ENCODE data around the gene PRSS53.
A peak's percentile ranks its signal among the peaks of the same experiment; 100 is the strongest.

Gene PRSS53

DNA sequence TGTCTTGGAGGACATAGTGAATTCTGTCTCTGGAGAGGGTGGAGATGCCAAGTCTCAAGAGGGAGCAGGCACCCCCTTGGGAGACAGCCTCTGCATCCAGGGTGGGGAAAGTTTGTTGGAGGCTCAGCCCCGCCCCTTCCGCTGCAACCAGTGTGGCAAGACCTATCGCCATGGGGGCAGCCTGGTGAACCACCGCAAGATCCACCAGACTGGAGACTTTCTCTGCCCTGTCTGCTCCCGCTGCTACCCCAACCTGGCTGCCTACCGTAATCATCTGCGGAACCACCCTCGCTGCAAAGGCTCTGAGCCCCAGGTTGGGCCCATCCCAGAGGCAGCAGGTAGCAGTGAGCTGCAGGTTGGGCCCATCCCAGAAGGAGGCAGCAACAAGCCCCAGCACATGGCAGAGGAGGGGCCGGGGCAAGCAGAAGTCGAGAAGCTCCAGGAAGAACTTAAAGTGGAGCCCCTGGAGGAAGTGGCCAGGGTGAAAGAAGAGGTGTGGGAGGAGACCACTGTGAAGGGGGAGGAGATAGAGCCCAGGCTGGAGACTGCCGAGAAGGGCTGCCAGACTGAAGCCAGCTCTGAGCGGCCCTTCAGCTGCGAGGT, 9.3 kb downstream of the PRSS53 start:
- no peak for DNase-seq (ENCODE audit: low read depth in 1 of 2, low spot score in 1 of 2)

GRCh38 chr16:31078597-31079341, 10.0 kb downstream of the PRSS53 start:
- no peak for DNase-seq (ENCODE audit: low read depth in 1 of 2, low spot score in 1 of 2)

- no peak for DNase-seq (ENCODE audit: low read depth in 1 of 2, low spot score in 1 of 2)
Observed at GRCh38 chr16:31077592-31078396, 10.9 kb downstream of the PRSS53 start.

DNA sequence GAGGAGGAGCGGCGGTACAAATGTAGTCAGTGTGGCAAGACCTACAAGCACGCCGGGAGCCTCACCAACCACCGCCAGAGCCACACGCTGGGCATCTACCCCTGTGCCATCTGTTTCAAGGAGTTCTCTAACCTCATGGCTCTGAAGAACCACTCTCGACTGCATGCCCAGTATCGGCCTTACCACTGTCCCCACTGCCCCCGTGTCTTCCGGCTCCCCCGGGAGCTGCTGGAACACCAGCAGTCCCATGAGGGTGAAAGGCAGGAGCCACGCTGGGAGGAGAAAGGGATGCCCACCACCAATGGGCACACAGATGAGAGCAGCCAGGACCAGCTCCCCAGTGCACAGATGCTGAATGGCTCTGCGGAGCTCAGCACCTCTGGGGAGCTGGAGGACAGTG, 11.7 kb downstream of the PRSS53 start:
- no peak for DNase-seq (ENCODE audit: low read depth in 1 of 2, low spot score in 1 of 2)

- DNase-seq (ENCODE audit: low read depth in 1 of 2, low spot score in 1 of 2), result no peak
Observed at GRCh38 chr16:31076319-31076718, 12.4 kb downstream of the PRSS53 start.

GRCh38 chr16:31074814-31075183, 13.9 kb downstream of the PRSS53 start:
- DNase-seq (ENCODE audit: low read depth in 1 of 2, low spot score in 1 of 2), result no peak

- peak; percentile 89 to 92 for DNase-seq (ENCODE audit: low read depth in 1 of 2, low spot score in 1 of 2)
Observed at GRCh38 chr16:31073970-31074813, 14.6 kb downstream of the PRSS53 start, which contains the start of the genes ZNF646 and ZNF668. TSS of gene ZNF646 (plus strand) at chr16:31074422. CDS start at chr16:31076325, 1,903 bp downstream. TSS of gene ZNF668 (minus strand) at chr16:31074240. CDS start at chr16:31064459, 9,781 bp downstream.

DNA sequence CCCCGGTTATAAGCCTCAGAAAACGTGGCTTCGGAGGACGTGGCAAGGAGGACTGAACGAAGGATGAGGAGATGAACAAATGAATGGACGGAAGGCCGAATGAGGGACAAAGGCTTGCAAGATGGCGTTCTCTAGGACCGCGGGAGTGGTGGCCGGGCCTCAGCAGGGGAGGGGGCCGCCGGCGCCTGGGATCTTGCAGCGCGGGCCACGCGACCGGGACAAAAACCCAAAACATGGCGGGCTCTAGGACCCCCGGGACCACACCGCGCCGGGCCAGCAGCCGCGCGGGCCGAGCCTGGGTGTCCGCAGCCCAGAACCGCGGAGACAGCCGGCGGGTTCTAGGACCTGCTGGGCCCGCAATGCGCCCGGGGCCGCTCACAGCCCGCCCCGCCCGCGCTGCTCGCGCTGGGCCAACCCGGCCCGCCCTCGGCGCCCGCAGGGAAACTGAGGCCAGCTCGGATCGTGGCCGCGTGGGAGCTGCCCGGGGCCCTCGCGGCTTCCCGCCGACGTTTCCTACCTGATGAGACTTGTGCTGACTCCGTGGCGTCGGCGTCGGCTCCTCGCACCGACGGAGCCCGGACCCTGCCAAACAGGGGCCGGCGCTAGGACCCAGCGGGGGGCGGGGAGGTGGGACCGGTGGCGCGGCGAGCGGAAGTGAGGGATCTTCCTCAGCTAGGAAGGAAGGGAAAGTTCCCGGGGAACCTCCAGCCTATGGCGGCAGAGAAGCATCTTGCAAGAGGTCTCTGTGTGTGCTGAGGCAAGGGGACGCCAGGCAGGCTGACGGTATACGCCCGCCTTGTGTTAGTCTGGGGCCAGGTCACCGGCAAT, 15.4 kb downstream of the PRSS53 start:
- peak; percentile 69 to 86 for DNase-seq (ENCODE audit: low read depth in 1 of 2, low spot score in 1 of 2)

DNA sequence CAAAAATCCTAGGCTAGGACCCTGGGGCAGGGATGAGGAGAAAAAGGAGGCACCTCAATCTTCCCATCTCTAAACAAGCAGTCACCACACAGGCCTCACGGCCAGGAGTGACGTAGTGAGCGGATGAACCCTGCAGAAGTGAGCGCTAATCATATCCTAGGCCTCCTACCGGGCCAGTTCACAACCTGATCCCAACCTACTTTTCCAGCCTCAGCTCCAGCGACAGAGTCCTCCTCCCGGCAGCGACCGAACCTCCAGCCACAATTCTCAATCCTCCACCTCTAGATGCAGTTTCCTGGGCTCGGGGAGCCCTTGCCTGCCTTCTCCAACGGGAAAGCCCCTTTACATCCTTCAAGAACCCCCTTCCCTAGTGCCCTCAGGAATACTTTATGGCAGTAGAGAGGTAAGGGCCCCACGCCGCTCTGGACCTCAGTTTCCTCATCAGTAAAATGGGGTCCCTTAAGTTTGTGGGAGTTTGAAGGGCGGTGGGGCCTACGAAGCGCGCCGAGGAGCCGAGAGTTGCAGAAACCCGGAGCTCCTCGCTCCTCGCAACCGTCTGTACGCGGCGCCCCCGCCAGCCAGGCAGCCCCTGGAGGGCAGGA, 16.1 kb downstream of the PRSS53 start:
- no peak for DNase-seq (ENCODE audit: low read depth in 1 of 2, low spot score in 1 of 2)

DNA sequence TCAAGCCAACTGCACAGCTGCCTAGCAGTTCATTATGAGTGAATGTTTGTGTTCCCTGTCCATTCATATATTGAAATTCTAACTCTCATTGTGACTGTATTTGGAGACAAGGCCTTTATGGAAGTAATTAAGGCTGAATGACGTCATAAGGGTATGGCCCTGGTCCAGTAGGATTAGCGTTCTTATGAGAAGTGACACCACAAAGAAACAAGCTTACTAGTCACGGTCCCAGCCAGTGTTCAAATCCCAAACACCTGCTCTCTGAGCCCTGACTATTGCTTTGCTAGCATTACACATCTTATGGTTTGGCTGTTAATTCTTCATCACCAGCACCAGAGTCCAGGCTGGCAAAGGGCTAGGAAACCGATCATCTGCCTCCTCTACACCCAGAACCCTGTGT, 16.9 kb downstream of the PRSS53 start:
- no peak for DNase-seq (ENCODE audit: low read depth in 1 of 2, low spot score in 1 of 2)

GRCh38 chr16:31067342-31067741, 21.4 kb downstream of the PRSS53 start:
- DNase-seq (ENCODE audit: low read depth in 1 of 2, low spot score in 1 of 2), result no peak

GRCh38 chr16:31064882-31065461, 23.8 kb downstream of the PRSS53 start:
- DNase-seq (ENCODE audit: low read depth in 1 of 2, low spot score in 1 of 2), result no peak

GRCh38 chr16:31063843-31064611, 24.7 kb downstream of the PRSS53 start:
- no peak for DNase-seq (ENCODE audit: low read depth in 1 of 2, low spot score in 1 of 2)

GRCh38 chr16:31063495-31063842, 25.3 kb downstream of the PRSS53 start:
- no peak for DNase-seq (ENCODE audit: low read depth in 1 of 2, low spot score in 1 of 2)

DNA sequence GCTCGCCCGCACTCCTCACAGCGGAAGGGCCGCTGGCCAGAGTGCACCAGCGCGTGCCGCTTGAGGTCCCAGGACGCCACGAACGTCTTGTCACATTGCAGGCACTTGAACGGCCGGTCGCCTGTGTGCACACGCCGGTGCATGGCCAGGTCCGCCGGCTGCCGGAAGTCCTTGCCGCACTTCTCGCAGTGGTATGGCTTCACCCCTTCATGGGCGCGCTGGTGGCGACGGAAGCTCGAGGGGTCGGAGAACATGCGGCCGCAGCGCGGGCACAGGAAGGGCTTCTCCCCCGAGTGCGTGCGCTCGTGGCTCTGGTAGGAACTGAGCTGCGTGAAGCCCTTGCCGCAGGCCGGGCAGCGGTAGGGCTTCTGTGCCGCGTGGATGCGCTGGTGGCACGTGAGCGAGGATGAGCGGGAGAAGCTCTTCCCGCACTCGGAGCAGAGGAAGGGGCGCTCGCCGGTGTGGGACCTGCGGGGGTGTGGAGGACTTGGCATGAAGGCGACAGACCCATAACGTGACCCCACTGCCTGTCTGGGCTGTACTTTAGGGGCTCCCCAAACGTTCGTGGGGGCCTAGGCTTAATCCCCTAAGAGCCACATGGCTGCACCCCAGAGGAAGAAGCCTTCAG, 26.8 kb downstream of the PRSS53 start:
- DNase-seq (ENCODE audit: low read depth in 1 of 2, low spot score in 1 of 2), result no peak

GRCh38 chr16:31061126-31061812, 27.5 kb downstream of the PRSS53 start:
- no peak for DNase-seq (ENCODE audit: low read depth in 1 of 2, low spot score in 1 of 2)

- DNase-seq (ENCODE audit: low read depth in 1 of 2, low spot score in 1 of 2), result no peak
Observed at GRCh38 chr16:31055613-31056012, 33.1 kb downstream of the PRSS53 start.

- no peak for DNase-seq (ENCODE audit: low read depth in 1 of 2, low spot score in 1 of 2)
Observed at GRCh38 chr16:31052114-31052513, 36.6 kb downstream of the PRSS53 start.
